MG63 (cell line): Measurements from ENCODE around the gene TPRG1. TPM values are rescaled to one million over a fixed set of nuclear protein-coding genes. Genes with fewer than 3 reads are reported as not detected.
A peak's percentile ranks its signal among the peaks of the same experiment; 100 is the strongest.

Source experiments
- DNase-seq: peaks from one replicate; pipeline ENCODE4 v3.0.0-alpha.2; 2020
- H3K27me3 ChIP-seq: fragments of 250-450 bp; sonication (Bioruptor Pico); 2 replicates; pipeline ENCODE4 v1.5.1; 2020; ENCODE audit warnings: mild to moderate bottlenecking, moderate library complexity
- H3K36me3 ChIP-seq: fragments of 250-450 bp; sonication (Bioruptor Pico); 2 replicates; pipeline ENCODE4 v1.5.1; 2020; ENCODE audit warnings: mild to moderate bottlenecking, moderate library complexity
- H3K4me3 ChIP-seq: fragments of 250-450 bp; sonication (Bioruptor Pico); 2 replicates; pipeline ENCODE4 v1.5.1; 2020; ENCODE audit warnings: mild to moderate bottlenecking, moderate library complexity
- H3K9me3 ChIP-seq: fragments of 250-450 bp; sonication (Bioruptor Pico); 2 replicates; pipeline ENCODE4 v1.5.1; 2020; ENCODE audit warnings: mild to moderate bottlenecking, moderate library complexity
- total RNA-seq: library from RNA; depleted of rRNA; stranded (reverse); fragments of >200 nt; shearing (Covaris generic); gene quantifications from 2 replicates; pipeline ENCODE4 v1.2.3, GENCODE V29; 2014; ENCODE audit warnings: low replicate concordance; rRNA removed

Gene TPRG1
- total RNA-seq, result 0.16 and 0.81 TPM in 2 replicates

GRCh38 chr3:189171707-189172106 is at the start of gene TPRG1:
TPRG1 (plus strand) TSS chr3:189171971; CDS start chr3:189207385, 35,414 bp downstream.
- H3K27me3 ChIP-seq, result no peaks in the 10 kb centered on the region
- no peaks in the 10 kb centered on the region for H3K36me3 ChIP-seq
- no peak for DNase-seq
- no peak within 1 kb of the TSS for H3K4me3 ChIP-seq
- no peaks in the 10 kb centered on the region for H3K9me3 ChIP-seq

- Histone ChIP-seq H3K4me3 (no peak overlapping the region), H3K36me3 (no peaks in the 10 kb centered on the region), H3K9me3 (no peaks in the 10 kb centered on the region), H3K27me3 (no peaks in the 10 kb centered on the region)
- DNase-seq, result no peak
Observed at GRCh38 chr3:189122110-189122509, 49.7 kb upstream of the TPRG1 start.

DNA sequence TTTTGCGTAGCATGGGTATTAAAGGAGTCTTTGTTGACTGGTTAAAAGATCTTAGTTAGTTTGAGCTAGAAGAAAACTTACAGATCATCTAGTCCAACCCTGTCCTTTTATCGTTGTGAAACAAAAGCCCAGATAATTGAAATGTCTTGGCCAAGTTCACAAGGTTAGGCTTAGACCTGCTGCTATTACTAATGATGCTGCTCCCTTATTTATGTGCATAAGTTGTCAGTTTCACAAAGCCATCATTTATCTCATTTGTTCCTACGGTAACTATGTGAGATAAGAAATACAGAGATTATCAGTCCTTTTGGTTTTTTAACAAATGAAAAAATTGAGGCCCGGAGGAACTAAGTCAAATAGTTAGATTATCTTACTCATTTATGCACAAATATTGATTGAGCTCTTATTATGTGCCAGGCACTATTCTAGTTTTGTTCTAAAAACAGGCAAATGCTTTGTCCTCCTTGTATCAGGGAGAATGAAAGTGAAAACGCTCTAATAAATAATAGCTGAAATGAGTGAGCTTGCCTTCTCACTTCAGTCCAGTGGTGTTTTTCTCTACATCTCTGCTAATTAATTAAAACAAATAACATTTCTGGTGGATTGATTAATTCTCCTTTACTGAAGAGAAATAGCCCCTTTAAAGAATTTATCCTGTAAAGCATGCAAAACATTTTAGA is 49.1 kb upstream of the TPRG1 start:
- no peak for DNase-seq
- Histone ChIP-seq H3K9me3 (no peaks in the 10 kb centered on the region), H3K27me3 (no peaks in the 10 kb centered on the region), H3K36me3 (no peaks in the 10 kb centered on the region), H3K4me3 (no peak overlapping the region)

- no peaks in the 10 kb centered on the region for H3K36me3 ChIP-seq
- DNase-seq, result no peak
- no peaks in the 10 kb centered on the region for H3K27me3 ChIP-seq
- H3K9me3 ChIP-seq, result no peaks in the 10 kb centered on the region
- H3K4me3 ChIP-seq, result no peak overlapping the region
Observed at GRCh38 chr3:189123595-189124387, 48.0 kb upstream of the TPRG1 start.

GRCh38 chr3:189132231-189132671 is 39.5 kb upstream of the TPRG1 start:
- H3K36me3 ChIP-seq, result no peaks in the 10 kb centered on the region
- peak; percentile 81 for DNase-seq
- H3K9me3 ChIP-seq, result no peaks in the 10 kb centered on the region
- no peak overlapping the region for H3K4me3 ChIP-seq
- no peaks in the 10 kb centered on the region for H3K27me3 ChIP-seq

GRCh38 chr3:189132839-189133238 is 38.9 kb upstream of the TPRG1 start:
- H3K36me3 ChIP-seq, result no peaks in the 10 kb centered on the region
- H3K4me3 ChIP-seq, result no peak overlapping the region
- H3K27me3 ChIP-seq, result no peaks in the 10 kb centered on the region
- no peak for DNase-seq
- H3K9me3 ChIP-seq, result no peaks in the 10 kb centered on the region

DNA sequence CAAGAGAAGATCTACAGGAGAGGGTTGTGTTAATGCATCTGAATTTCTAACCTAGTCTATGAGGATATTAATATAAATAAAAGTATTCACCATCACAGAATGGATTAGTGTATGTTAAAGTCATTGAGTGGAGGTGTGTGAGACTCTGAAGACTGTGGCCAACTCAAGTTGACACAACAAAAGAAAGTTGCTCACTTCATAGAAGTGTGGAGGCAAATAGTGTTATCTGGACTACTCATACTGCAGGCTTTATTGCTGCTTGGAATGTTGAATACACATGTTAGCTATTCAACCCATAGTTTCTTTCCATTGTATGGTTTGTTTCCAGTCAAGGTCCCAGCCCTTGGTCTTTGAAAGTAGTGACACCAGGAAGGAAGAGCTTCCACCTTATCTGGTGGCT is 38.0 kb upstream of the TPRG1 start:
- Histone ChIP-seq H3K36me3 (no peaks in the 10 kb centered on the region), H3K27me3 (no peaks in the 10 kb centered on the region), H3K9me3 (no peaks in the 10 kb centered on the region), H3K4me3 (no peak overlapping the region)
- DNase-seq, result no peak

DNA sequence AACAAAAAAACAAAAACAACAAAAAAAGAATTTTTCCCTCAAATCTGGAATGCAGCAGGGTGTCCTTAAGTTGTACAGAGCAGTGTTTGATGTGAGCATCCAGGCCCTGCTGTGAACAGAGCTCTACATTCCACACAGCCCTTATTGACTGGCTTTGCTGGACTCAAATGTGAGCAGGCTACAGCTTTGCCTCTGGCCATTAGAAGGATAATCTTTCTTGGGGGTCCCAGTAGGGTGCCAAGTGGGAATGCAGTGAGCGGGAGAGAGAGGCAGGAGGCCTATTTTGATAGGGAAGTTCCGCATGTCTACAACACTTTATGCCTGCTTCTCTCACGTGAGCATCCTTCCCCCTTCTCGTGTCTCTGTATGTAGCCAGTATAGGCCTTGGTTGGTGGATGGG is 34.4 kb upstream of the TPRG1 start:
- Histone ChIP-seq H3K4me3 (no peak overlapping the region), H3K9me3 (no peaks in the 10 kb centered on the region), H3K27me3 (peaks cover 13% of the 10 kb centered on the region), H3K36me3 (no peaks in the 10 kb centered on the region)
- DNase-seq, result no peak

- Histone ChIP-seq H3K4me3 (no peak overlapping the region), H3K9me3 (no peaks in the 10 kb centered on the region), H3K27me3 (peaks cover 13% of the 10 kb centered on the region), H3K36me3 (no peaks in the 10 kb centered on the region)
- DNase-seq, result no peak
Observed at GRCh38 chr3:189138901-189139610, 32.7 kb upstream of the TPRG1 start.

GRCh38 chr3:189139611-189139940 is 32.2 kb upstream of the TPRG1 start:
- Histone ChIP-seq H3K4me3 (no peak overlapping the region), H3K9me3 (no peaks in the 10 kb centered on the region), H3K36me3 (no peaks in the 10 kb centered on the region), H3K27me3 (peaks cover 13% of the 10 kb centered on the region)
- DNase-seq, result no peak

GRCh38 chr3:189142527-189142926 is 29.2 kb upstream of the TPRG1 start:
- no peak for DNase-seq
- no peaks in the 10 kb centered on the region for H3K36me3 ChIP-seq

DNA sequence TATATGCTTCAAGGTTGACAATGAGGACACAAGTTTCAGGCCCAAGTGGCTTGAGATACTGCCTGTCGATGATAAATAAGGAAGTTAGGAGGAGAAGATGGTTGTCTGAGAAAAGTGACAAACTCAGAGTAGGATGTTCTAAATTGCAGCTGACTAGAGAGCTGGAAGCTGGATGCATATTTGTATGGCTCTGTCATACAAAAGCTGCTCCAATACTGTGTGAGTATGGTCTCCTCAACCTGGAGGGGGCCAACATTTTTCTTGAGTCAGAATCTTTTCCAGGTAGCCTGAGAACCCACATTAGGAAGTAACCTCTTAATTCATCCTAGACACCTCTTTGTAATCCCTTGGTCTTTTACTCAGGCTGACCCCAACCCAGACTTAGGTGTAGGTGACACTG is 28.4 kb upstream of the TPRG1 start:
- H3K4me3 ChIP-seq, result no peak overlapping the region
- no peak for DNase-seq
- peaks cover 13% of the 10 kb centered on the region for H3K27me3 ChIP-seq
- H3K36me3 ChIP-seq, result no peaks in the 10 kb centered on the region
- H3K9me3 ChIP-seq, result no peaks in the 10 kb centered on the region

More at GRCh38 chr3:189142527-189142926, 29.2 kb upstream of the TPRG1 start:
- Histone ChIP-seq H3K9me3 (no peaks in the 10 kb centered on the region), H3K27me3 (peaks cover 13% of the 10 kb centered on the region), H3K4me3 (no peak overlapping the region)

DNA sequence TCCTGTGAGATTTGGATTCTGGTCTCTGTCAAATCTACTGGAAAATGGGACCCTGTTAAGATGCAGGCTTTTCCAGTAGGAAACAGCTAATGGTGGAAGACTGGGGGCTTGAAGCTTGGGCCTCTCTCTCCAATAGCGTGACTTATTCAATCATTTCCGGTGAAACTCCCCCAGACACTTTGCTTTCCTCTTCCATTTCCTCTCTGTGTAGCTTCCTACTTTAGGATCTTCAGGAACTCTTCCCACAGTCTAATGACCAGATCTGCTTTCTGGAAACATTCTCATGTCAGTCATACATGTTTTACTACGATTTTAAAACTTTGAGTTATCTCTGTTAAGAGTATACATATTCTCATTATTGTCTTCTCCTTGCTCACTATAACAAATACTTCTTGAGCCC is 28.0 kb upstream of the TPRG1 start:
- Histone ChIP-seq H3K36me3 (no peaks in the 10 kb centered on the region), H3K4me3 (no peak overlapping the region), H3K27me3 (peaks cover 13% of the 10 kb centered on the region), H3K9me3 (no peaks in the 10 kb centered on the region)
- DNase-seq, result no peak

GRCh38 chr3:189144645-189145044 is 27.1 kb upstream of the TPRG1 start:
- peaks cover 13% of the 10 kb centered on the region for H3K27me3 ChIP-seq
- no peaks in the 10 kb centered on the region for H3K9me3 ChIP-seq
- no peak for DNase-seq
- no peak overlapping the region for H3K4me3 ChIP-seq
- no peaks in the 10 kb centered on the region for H3K36me3 ChIP-seq

DNA sequence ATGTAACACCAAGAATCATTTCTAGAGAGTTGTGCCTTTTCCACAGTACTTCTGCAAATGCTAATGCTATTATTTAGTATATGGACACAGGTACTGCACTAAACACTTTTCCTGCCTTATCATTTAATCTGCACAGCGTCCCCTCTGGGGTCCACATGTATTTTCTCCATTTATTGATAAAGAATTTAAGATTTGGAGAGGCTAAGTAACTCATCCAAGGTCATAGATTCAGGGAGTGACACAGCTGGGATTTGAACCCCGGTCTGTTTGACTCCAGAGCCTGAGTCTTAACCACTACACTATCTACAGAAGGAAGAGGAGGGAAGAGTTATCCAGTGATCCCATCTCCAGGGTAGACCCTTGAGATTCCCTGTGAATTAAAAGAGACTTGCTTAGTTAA is 24.9 kb upstream of the TPRG1 start:
- H3K36me3 ChIP-seq, result no peaks in the 10 kb centered on the region

DNA sequence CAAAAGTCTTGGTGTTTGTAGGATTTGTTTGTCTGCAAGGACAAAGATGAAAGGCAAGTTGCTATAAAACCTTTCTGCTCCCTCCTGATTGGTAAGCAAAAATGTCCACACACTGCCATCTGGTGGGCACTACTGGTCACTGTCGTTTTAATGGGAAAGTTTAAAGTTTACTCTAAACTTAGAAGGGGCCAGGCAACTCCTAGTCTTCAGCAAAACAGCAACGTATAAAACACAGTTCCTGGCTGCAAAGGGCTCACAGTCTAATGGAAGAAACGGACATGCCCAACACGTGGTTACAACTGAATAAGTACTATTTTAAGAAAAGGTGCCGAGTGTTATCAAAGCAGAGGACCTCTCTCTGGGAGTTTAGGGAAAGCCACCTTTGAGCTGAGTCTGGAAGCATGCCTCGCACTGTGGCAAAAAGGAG is 23.7 kb upstream of the TPRG1 start:
- Histone ChIP-seq H3K36me3 (no peaks in the 10 kb centered on the region), H3K27me3 (no peaks in the 10 kb centered on the region; the same call in 1 of the 2 replicates), H3K9me3 (no peaks in the 10 kb centered on the region), H3K4me3 (no peak overlapping the region)
- peak; percentile 30 for DNase-seq

More for the DNA sequence above, 24.9 kb upstream of the TPRG1 start:
- Histone ChIP-seq H3K27me3 (no peaks in the 10 kb centered on the region; the same call in 1 of the 2 replicates), H3K4me3 (no peak overlapping the region), H3K9me3 (no peaks in the 10 kb centered on the region)
- DNase-seq, result no peak

DNA sequence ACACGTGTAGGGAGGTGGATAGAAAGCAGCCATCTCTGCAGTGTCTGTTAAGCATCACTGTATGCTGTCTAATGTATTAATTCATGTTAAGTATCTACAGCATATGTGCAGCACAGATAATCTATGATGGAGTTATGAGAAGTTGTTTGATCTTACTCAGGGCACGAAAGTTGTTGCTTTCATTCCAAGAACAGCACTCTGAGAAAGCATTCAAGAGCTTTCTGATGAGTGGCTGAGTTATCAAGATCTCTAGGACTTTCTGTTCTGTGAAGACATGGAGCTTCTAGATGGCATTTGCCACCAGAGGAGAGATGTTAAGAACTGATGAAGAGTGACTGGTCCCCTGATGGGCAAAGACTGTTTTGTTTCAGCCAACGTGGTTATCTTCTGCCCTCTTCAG is 22.6 kb upstream of the TPRG1 start:
- DNase-seq, result no peak
- H3K27me3 ChIP-seq, result no peaks in the 10 kb centered on the region; the same call in 1 of the 2 replicates

More for the DNA sequence above, 22.6 kb upstream of the TPRG1 start:
- Histone ChIP-seq H3K4me3 (no peak overlapping the region), H3K36me3 (no peaks in the 10 kb centered on the region), H3K9me3 (no peaks in the 10 kb centered on the region)
